GM23338 (cell line): ENCODE data around the gene KAZN. TPM values are rescaled to one million over a fixed set of nuclear protein-coding genes. Genes with fewer than 3 reads are reported as not detected.

Source experiments
- ATAC-seq: fragments of 200-7000 bp; cut with Tn5 transposase; 3 replicates; pipeline ENCODE4 v1.9.1; 2020
- DNase-seq: peaks from one replicate; pipeline ENCODE4 v3.0.0-alpha.2; 2015; ENCODE audit warnings: low spot score
- H2AFZ ChIP-seq: fragments of 200-600 bp; sonication (generic); 2 replicates; pipeline ENCODE4 v1.8.0; 2016; ENCODE audit warnings: antibody characterized with exemption, mild to moderate bottlenecking, moderate library complexity
- H3F3A ChIP-seq: fragments of 200-600 bp; sonication (generic); replicated peaks from 2 replicates; pipeline ENCODE4 v1.8.0; 2017; ENCODE audit warnings: antibody characterized with exemption, mixed run types, low read depth
- H3K27ac ChIP-seq: fragments of 200-600 bp; sonication (generic); 2 replicates; pipeline ENCODE4 v1.6.1; 2016; ENCODE audit warnings: low read depth
- H3K27me3 ChIP-seq: fragments of 200-600 bp; sonication (generic); 2 replicates; pipeline ENCODE4 v1.8.0; 2016; ENCODE audit warnings: mild to moderate bottlenecking, mixed run types, moderate library complexity; ENCODE audit not compliant: insufficient read depth
- H3K36me3 ChIP-seq: fragments of 200-600 bp; sonication (generic); 2 replicates; pipeline ENCODE4 v1.8.0; 2016; ENCODE audit warnings: mild to moderate bottlenecking; ENCODE audit not compliant: insufficient read depth
- H3K4me1 ChIP-seq: fragments of 200-600 bp; sonication (generic); 2 replicates; pipeline ENCODE4 v1.8.0; 2016; ENCODE audit warnings: mild to moderate bottlenecking, moderate library complexity; ENCODE audit not compliant: insufficient read depth
- H3K4me2 ChIP-seq: fragments of 200-600 bp; sonication (generic); 2 replicates; pipeline ENCODE4 v1.7.1; 2017; ENCODE audit warnings: mixed run types
- H3K4me3 ChIP-seq: fragments of 200-600 bp; sonication (generic); 2 replicates; pipeline ENCODE4 v1.6.1; 2016; ENCODE audit warnings: mixed run types
- H3K79me2 ChIP-seq: fragments of 200-600 bp; sonication (generic); replicated peaks from 2 replicates; pipeline ENCODE4 v1.8.0; 2017; ENCODE audit warnings: mild to moderate bottlenecking; ENCODE audit not compliant: insufficient read depth
- H3K9me2 ChIP-seq: fragments of 200-600 bp; sonication (generic); 2 replicates; pipeline ENCODE4 v1.8.0; 2017; ENCODE audit not compliant: insufficient read depth
- H4K20me1 ChIP-seq: fragments of 200-600 bp; sonication (generic); replicated peaks from 2 replicates; pipeline ENCODE4 v1.8.0; 2017; ENCODE audit warnings: mild to moderate bottlenecking; ENCODE audit not compliant: insufficient read depth
- H3K27ac Mint-ChIP-seq: 2 replicates; pipeline ENCODE4 v1.8.0; 2020; ENCODE audit warnings: inconsistent platforms, mild to moderate bottlenecking, moderate library complexity, mixed read lengths
- H3K27me3 Mint-ChIP-seq: 3 replicates; pipeline ENCODE4 v1.8.0; 2022; ENCODE audit warnings: low read depth, mild to moderate bottlenecking, moderate library complexity, mixed read lengths, inconsistent platforms; ENCODE audit not compliant: insufficient read depth, poor library complexity
- H3K36me3 Mint-ChIP-seq: 3 replicates; pipeline ENCODE4 v1.8.0; 2021; ENCODE audit warnings: low read depth, mild to moderate bottlenecking, inconsistent platforms, moderate library complexity, mixed read lengths
- H3K4me1 Mint-ChIP-seq: 3 replicates; pipeline ENCODE4 v1.8.0; 2020; ENCODE audit warnings: mild to moderate bottlenecking, inconsistent platforms, mixed read lengths
- H3K4me3 Mint-ChIP-seq: 3 replicates; pipeline ENCODE4 v1.8.0; 2021; ENCODE audit warnings: moderate library complexity, mild to moderate bottlenecking, inconsistent platforms, mixed read lengths
- H3K9me3 Mint-ChIP-seq: 3 replicates; pipeline ENCODE4 v1.8.0; 2020; ENCODE audit warnings: moderate library complexity, mild to moderate bottlenecking, inconsistent platforms, mixed read lengths
- CREB1 ChIP-seq: fragments of 250-450 bp; sonication (Bioruptor Pico); IDR thresholded peaks from 2 replicates; pipeline ENCODE4 v1.5.0; 2020; ENCODE audit warnings: low read depth, mild to moderate bottlenecking, moderate library complexity
- CTCF ChIP-seq, 2 experiments: fragments of 200-600 bp in 1 of 2; sonication (generic) in 1 of 2; conservative IDR thresholded peaks; 2 replicates each; pipeline versions ENCODE4 v1.5.1 to v1.6.1; 2016 to 2017; ENCODE audit warnings: antibody characterized with exemption in 2 of 2, low read depth in 2 of 2, mild to moderate bottlenecking in 2 of 2, moderate library complexity in 1 of 2
- ETS1 ChIP-seq: IDR thresholded peaks from 2 replicates; pipeline ENCODE4 v1.6.1; 2016; ENCODE audit warnings: antibody characterized with exemption
- EZH2 ChIP-seq: fragments of 200-600 bp; sonication (generic); IDR thresholded peaks from one replicate; pipeline ENCODE4 v1.8.0; 2017; ENCODE audit warnings: antibody characterized with exemption, mild to moderate bottlenecking, low read depth; ENCODE audit not compliant: unreplicated experiment
- EZH2phosphoT487 ChIP-seq: fragments of 200-600 bp; sonication (generic); IDR thresholded peaks from one replicate; pipeline ENCODE4 v1.8.1; 2018; ENCODE audit warnings: antibody characterized with exemption; ENCODE audit not compliant: unreplicated experiment
- JUNB ChIP-seq: IDR thresholded peaks from one replicate; pipeline ENCODE4 v1.6.1; 2016; ENCODE audit warnings: antibody characterized with exemption; ENCODE audit not compliant: unreplicated experiment
- NANOG ChIP-seq: IDR thresholded peaks from 2 replicates; pipeline ENCODE4 v1.6.1; 2016; ENCODE audit warnings: antibody characterized with exemption, borderline replicate concordance
- STAT1 ChIP-seq: IDR thresholded peaks from one replicate; pipeline ENCODE4 v1.6.1; 2016; ENCODE audit warnings: antibody characterized with exemption; ENCODE audit not compliant: unreplicated experiment
- ZNF114 ChIP-seq: fragments of 250-450 bp; sonication (Bioruptor Pico); IDR thresholded peaks from 2 replicates; pipeline ENCODE4 v1.5.0; 2020; ENCODE audit warnings: mild to moderate bottlenecking, moderate library complexity
- ZNF331 ChIP-seq: fragments of 250-450 bp; sonication (Bioruptor Pico); IDR thresholded peaks from 2 replicates; pipeline ENCODE4 v1.5.0; 2020; ENCODE audit warnings: low read depth, mild to moderate bottlenecking, moderate library complexity
- ZNF462 ChIP-seq: fragments of 250-450 bp; sonication (Bioruptor Pico); IDR thresholded peaks from 2 replicates; pipeline ENCODE4 v1.5.0; 2020; ENCODE audit warnings: mild to moderate bottlenecking, moderate library complexity
- polyA plus RNA-seq: library from polyadenylated mRNA; unstranded; fragments of >200 nt; fragmentation: Nextera tagmentation; extraction: Ambion mirVana; gene quantifications from 2 replicates; pipeline ENCODE4 v1.2.1, GENCODE V29; 2016
- total RNA-seq: library from RNA; depleted of rRNA; stranded (reverse); fragments of >200 nt; shearing (Covaris generic); gene quantifications from 2 replicates; pipeline ENCODE4 v1.2.3, GENCODE V29; 2014

Gene KAZN
- total and polyA plus RNA-seq, 2 experiments from 2014 or later = 9.9 to 15.0 TPM

- no peak for TF ChIP-seq ZNF462 (CRISPR knock-in tag)
- TF ChIP-seq CTCF (conservative IDR thresholded peaks at IDR 0.05; ENCODE audit: low read depth in 2 of 2) = no peak
- TF ChIP-seq ZNF331 (CRISPR knock-in tag) = no peak
Observed at GRCh38 chr1:15103211-15103610, 504.7 kb downstream of the KAZN start (continued).

- Mint-ChIP-seq H3K36me3 (no peaks in the 10 kb centered on the region; the same call in 2 of the 3 replicates), H3K4me1 (peaks cover 34% of the 10 kb centered on the region), H3K4me3 (no peak overlapping the region), H3K27me3 (peaks cover 17% of the 10 kb centered on the region), H3K9me3 (no peaks in the 10 kb centered on the region), H3K27ac (no peak overlapping the region)
- H3K9me2 ChIP-seq = no peaks in the 10 kb centered on the region
- no peak for DNase-seq
- no peak overlapping the region for H2AFZ ChIP-seq
- no peak overlapping the region for H3K4me2 ChIP-seq
- peaks cover 10% of the 10 kb centered on the region; the same call in 1 of the 2 replicates for H3K27me3 ChIP-seq
- H3K27ac ChIP-seq = no peak overlapping the region
- H4K20me1 ChIP-seq = no peaks in the 10 kb centered on the region
- no peaks in the 10 kb centered on the region; the same call in 1 of the 2 replicates for H3F3A ChIP-seq
- peaks cover 23% of the 10 kb centered on the region for H3K4me1 ChIP-seq
- no peaks in the 10 kb centered on the region for H3K36me3 ChIP-seq
- H3K79me2 ChIP-seq = no peaks in the 10 kb centered on the region
- no peak for ATAC-seq
- no peak overlapping the region for H3K4me3 ChIP-seq
- TF ChIP-seq ZNF114 (no peak), CREB1 (no peak), NANOG (no peak), ZNF331 (CRISPR knock-in tag) (no peak), ETS1 (no peak), STAT1 (no peak), EZH2phosphoT487 (no peak), JUNB (no peak), EZH2 (no peak)
Observed at GRCh38 chr1:15103906-15104305, 505.4 kb downstream of the KAZN start.
